Epithelial cell of prostate (primary cell): ENCODE measurements around the gene TBC1D5.
"Not testable (repeated sequence)": the region's sequence is repeated elsewhere in the genome, so short reads cannot be mapped to it uniquely, and the experiment has no call there.

Source experiments
- DNase-seq: peaks from one replicate; pipeline ENCODE4 v3.0.0-alpha.2; 2011; ENCODE audit warnings: low read depth, low spot score
- H3K27ac ChIP-seq: fragments of 450-650 bp; 2 replicates; pipeline ENCODE4 v1.5.1; 2017; ENCODE audit warnings: mild to moderate bottlenecking

The TBC1D5 gene, protein sequence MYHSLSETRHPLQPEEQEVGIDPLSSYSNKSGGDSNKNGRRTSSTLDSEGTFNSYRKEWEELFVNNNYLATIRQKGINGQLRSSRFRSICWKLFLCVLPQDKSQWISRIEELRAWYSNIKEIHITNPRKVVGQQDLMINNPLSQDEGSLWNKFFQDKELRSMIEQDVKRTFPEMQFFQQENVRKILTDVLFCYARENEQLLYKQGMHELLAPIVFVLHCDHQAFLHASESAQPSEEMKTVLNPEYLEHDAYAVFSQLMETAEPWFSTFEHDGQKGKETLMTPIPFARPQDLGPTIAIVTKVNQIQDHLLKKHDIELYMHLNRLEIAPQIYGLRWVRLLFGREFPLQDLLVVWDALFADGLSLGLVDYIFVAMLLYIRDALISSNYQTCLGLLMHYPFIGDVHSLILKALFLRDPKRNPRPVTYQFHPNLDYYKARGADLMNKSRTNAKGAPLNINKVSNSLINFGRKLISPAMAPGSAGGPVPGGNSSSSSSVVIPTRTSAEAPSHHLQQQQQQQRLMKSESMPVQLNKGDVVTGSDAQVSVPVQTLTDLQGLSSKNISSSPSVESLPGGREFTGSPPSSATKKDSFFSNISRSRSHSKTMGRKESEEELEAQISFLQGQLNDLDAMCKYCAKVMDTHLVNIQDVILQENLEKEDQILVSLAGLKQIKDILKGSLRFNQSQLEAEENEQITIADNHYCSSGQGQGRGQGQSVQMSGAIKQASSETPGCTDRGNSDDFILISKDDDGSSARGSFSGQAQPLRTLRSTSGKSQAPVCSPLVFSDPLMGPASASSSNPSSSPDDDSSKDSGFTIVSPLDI

DNA sequence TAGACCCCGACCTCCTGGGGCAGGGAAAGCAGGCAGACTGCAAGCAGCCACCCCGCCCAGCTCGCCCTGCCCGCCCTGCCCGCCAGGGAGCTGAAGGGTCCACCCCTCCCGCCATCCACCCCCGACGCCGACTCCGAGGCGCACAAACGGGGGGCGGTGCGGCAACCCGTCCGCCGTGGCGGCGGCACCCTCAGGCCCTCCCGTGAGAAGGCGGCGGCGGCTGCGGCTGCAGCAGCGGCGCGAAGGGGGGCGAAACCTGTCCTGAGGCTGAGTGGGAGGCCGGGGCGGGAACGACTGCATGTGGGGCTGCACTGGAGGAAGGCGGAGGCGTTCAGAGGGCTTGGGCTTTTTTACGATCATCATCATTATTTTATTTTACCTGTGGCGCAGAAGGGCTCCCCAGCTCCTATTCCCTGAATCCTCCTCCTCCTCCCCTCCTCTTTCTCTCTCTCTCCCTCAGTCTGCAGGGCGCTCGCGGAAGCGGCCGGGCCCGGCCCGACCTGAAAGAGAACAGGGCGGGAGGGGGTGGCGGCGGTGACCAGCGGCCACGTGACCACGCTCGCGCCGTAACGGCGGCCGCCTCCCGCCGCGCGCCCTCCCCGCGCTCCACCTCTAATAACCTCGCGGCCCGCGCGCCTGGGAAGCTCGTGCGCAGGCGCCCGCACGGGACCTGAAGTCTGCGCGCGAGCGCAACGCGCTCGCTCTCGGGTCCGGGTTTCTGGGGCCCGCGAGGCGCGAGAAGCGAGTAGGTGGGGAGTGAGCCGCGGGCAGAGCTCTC, at the start of gene TBC1D5:
TSS of gene TBC1D5 (minus strand) at position 530 of the 778 bp plus-strand sequence. CDS start 234,061 bp downstream, outside the sequence.
- H3K27ac ChIP-seq: peak within 1 kb of the TSS; percentile 98
- peak; percentile 85 for DNase-seq

GRCh38 chr3:17783426-17783825, 41.0 kb upstream of the TBC1D5 start:
- H3K27ac ChIP-seq: no peak overlapping the region
- no peak for DNase-seq

GRCh38 chr3:17782751-17783150, 40.3 kb upstream of the TBC1D5 start:
- H3K27ac ChIP-seq: no peak overlapping the region

DNA sequence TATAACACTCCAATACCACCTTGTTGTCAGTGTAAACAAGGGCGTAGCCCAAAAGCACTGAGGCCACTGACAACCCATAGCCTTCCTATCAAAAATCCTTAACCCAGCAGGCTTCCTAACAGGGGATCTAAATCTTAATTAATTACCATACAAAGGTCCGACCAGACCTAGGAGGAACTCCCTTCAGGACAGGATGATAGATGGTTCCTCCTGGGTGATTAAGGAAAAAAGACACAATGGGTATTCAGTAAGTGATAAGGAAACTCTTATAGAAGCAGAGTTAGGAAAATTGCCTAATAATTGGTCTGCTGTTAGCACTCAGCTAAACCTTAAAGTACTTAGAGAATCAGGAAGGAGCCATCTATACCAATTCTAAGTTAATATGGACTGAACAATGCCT, 37.9 kb upstream of the TBC1D5 start:
- DNase-seq, H3K27ac ChIP-seq: not testable (repeated sequence)

More at GRCh38 chr3:17782751-17783150, 40.3 kb upstream of the TBC1D5 start:
- DNase-seq: no peak

GRCh38 chr3:17779304-17780250, 37.1 kb upstream of the TBC1D5 start:
- not testable (repeated sequence) for H3K27ac ChIP-seq, DNase-seq

DNA sequence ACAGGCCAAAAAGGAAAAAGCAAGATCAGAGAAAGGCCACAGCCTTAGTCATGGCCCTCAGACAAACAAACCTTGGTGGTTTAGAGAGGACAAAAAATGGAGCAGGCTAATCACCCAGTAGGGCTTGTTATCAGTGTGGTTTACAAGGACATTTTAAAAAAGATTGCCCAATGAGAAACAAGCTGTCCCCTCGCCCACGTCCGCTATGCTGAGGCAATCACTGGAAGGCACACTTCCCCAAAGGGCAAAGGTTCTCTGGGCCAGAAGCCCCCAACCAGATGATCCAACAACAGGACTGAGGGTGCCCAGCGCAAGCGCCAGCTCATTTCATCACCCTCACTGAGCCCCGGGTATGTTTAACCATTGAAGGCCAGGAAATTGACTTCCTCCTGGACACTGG, 34.9 kb upstream of the TBC1D5 start:
- DNase-seq, H3K27ac ChIP-seq: not testable (repeated sequence)

DNA sequence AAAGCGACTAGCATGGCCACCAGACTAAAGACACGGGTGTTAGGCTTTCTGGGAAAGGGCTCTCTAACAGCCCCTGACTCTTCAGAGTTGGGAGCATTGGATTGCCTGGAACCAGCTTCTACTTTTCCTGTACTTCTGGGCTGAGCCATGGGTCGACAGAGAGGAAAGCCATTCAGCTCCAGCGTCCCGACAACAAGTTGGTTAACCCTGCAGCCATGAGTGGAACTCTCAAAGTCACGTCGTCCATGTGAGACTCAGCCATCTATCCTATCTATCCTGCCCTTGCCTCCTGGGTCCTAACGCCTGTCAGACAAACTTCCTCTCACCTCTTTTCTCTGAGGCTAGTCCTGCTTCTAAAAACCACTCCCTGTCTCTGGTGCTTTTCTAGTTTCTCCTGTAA, 32.6 kb upstream of the TBC1D5 start:
- H3K27ac ChIP-seq: no peak overlapping the region

DNA sequence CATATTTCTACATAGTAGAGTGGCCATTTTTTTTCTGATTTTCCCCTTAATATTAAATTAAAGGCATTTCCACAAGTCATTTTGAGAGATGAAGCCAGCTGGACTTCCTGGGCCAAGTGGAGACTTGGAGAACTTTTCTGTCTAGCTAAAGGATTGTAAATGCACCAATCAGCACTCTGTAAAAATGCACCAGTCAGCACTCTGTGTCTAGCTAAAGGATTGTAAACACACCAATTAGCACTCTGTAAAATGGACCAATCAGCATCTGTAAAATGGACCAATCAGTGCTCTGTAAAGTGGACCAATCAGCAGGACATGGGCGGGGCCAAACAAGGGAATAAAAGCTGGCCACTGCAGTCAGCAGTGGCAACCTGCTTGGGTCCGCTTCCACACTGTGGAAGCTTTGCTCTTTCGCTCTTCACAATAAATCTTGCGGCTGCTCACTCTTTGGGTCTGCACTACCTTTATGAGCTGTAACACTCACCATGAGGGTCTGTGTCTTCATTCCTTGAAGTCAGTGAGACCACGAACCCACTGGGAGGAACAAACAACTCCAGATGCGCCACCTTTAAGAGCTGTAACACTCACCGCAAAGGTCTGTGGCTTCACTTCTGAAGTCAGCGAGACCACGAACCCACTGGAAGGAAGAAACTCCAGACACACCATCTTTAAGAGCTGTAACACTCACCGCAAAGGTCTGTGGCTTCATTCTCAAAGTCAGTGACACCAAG, 31.9 kb upstream of the TBC1D5 start:
- DNase-seq, H3K27ac ChIP-seq: not testable (repeated sequence)

More for the DNA sequence above, 32.6 kb upstream of the TBC1D5 start:
- no peak for DNase-seq

DNA sequence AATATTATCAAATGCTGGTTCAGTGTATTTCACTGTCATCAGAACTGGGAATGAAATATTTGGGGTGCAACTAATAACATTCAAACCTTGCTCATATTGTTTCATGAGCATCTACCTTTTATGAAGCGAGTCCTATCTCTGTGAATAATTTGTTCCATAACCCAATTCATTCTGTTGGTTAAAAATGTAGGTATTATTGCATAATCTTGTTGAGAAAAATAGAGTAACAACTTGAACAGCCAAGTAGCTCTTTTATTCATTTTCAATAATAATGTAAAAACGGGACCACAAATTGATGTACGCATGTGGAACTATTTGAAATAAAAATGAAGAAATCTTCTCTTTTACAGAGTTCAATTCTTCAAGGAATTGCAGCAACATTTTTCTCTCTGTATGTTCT, 30.1 kb upstream of the TBC1D5 start:
- no peak for DNase-seq
- H3K27ac ChIP-seq: no peak overlapping the region

DNA sequence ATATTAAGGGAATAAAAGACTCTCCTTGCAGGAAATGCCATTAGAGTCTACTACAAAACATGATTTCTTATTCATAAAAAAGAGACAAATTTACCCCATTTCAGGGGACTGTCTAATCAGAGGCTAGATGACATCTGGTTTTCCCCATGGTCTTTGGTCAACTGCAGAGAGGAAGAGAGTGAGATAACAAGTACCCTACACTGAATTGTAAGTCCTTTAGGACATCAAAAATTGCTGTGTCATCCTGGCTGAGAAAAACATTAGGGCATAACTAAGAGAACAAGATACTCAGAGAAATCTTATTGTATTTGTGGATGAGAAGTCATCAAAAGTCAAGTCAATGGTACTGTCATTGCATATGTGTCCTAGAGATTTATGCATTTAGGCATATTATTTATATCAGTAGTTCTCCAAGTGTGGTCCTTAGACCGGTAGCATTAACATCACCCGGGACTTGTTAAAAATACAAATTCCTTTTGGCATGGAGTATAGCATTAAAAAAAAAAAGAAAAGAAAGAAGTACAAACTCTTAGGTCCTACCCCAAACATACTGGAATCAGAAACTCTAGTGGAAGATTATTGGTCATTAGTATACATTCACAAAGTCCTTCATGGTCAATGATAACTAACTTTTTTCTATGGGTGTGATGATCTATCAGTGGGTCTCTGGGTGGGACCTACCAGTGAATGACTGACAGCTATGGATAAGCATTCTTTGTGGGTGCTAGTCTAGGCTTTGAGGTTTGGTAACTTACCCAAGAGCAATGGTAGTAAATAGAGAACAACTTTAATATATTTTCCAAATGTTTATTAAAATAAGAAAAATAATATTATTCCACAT, 29.0 kb upstream of the TBC1D5 start:
- no peak overlapping the region for H3K27ac ChIP-seq
- DNase-seq: no peak

DNA sequence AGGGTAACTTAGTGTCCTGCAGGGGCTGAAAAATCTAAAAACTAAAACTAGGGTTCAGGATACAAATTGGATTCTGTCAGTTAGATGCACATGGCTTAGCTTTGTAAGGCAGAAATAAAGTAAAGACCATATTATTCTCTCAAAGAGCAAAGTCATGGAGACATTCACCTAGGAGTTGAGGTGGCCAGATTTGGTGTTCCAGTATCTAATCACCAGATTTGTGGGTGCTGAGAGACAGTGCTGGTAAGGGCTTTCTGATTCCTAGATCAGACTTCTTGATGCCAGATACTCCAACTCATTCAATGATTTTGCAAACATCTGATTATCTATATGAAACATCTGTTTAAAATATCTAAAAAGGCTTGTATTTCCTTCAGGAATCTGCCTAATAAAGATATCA, 28.3 kb upstream of the TBC1D5 start:
- DNase-seq: no peak

DNA sequence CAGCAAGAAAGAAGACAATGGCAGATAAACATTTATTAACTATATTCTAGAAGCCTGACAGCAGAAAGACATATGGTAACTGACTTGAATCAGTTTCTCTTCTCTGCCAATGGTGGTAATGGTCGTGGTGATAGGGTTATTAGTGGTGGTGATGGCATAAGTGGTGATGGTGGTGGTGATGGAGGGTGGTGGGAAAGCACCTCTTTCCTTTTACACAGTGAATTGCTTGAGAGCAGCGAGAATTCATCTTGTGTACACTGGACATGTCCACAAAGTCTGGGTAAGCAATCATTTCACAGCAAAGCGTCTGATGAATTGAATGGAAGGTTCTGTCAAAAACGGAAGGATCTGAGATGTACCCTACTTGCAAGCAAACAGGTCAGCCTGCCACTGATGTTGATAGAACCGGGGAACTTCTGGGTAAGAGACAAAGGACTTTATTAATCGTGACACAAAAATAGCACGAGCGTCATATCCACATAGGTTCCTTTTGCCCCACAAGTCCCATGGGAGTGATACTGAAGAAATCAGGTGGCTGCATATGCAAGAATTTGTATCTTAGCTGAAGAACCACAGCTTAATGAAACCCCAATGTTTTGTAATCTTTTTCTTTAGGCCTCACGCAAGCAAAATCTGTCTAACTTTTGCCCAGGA, 23.5 kb upstream of the TBC1D5 start:
- H3K27ac ChIP-seq: no peak overlapping the region

More for the DNA sequence above, 28.3 kb upstream of the TBC1D5 start:
- no peak overlapping the region for H3K27ac ChIP-seq

DNA sequence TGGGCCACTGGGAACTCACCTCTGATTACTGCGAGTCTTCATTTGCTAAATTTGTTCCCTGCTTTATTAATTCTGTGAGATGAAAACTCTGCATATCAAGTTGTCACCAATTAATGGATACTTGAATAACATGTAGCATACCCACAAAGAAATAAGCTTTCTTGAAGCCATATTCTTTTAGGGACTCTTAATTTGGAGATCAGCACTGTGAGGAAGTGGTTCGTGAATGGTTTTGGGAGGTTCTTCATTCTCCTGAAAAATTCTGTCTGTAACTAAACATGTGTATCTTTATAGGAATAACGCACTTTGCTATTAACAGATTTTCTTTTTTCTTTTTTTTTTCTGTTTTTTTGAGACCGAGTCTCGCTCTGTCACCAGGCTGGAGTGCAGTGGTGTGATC, 19.1 kb upstream of the TBC1D5 start:
- no peak for DNase-seq

More for the DNA sequence above, 23.5 kb upstream of the TBC1D5 start:
- no peak for DNase-seq

GRCh38 chr3:17759901-17760300, 17.5 kb upstream of the TBC1D5 start:
- DNase-seq: no peak
- no peak overlapping the region for H3K27ac ChIP-seq

More for the DNA sequence above, 19.1 kb upstream of the TBC1D5 start:
- H3K27ac ChIP-seq: no peak overlapping the region

DNA sequence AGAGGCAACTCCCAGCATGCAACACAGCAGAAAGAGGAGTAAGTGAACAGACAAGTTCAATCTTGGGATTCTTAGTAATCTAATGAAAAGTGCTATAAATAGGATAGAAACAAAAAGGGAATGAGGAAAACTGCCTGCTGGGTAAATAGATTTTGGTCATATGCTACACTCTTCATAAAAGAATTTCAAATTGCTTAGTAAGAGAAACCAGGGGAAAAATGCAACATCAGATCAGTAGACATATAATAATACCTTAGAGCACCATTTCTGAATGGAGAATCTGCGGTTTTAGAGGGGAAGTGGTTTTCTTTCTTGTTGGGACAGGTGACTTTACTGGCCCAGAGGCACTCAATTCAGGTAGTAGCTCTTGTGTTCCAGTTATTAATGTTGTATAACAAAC, 13.4 kb upstream of the TBC1D5 start:
- DNase-seq: peak; percentile 60
- H3K27ac ChIP-seq: peak overlapping the region; percentile 51

- no peak for DNase-seq
- no peak overlapping the region for H3K27ac ChIP-seq
Observed at GRCh38 chr3:17753632-17753992, 11.2 kb upstream of the TBC1D5 start.

DNA sequence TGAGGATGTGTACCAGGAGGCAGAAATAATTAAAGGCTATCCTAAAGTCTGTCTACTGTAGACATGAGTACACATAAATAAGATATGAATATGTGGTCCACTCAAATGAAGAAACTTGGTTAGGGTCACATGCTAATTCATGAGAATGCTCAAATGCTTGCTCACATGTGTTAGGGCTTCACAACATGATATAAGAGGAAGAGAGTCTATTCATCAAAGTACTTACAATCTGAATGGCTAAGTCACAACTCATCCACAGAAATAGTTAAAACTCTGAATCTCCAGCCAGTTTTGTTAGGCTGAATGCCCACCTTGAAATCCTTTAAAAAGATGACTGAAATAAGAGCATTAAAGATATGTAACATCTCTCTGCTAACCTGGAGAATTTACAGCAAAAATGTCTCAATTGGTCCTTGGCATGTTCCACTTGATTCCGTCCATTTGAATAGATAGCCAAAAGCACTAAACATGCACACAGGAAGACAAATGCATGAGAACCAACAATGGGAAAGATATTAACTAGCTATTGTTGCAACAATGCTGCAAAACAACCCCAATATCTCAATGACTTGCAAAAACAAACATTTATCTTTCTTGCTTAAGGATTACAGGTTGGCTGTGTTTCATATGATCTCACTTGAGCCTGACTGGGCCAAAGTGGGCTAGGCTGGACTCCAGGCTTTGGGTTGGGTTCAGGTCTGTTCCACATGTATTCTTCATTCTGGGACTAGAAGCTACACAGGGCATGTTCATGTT, 10.6 kb upstream of the TBC1D5 start:
- no peak overlapping the region for H3K27ac ChIP-seq
- DNase-seq: no peak
